Panc1 (cell line): ENCODE measurements around the gene PLD3. TPM values are rescaled to one million over a fixed set of nuclear protein-coding genes. Genes with fewer than 3 reads are reported as not detected.

Experiments
- ATAC-seq: fragments of 200-7000 bp; cut with Tn5 transposase; 2 replicates; pipeline ENCODE4 v1.9.1; 2020; ENCODE audit warnings: mild to moderate bottlenecking, moderate library complexity
- BruUV-seq: library from RNA; stranded (reverse); fragments of 400-500 nt; replicated peaks from 2 replicates; lab custom pipeline; 2021; lab: Mats Ljungman, UMichigan
- CTCF ChIA-PET: fragments of 300-600 bp; sonication (Branson Sonifier 250); formaldehyde crosslinking; loops from one replicate; lab custom pipeline; 2022; ENCODE audit warnings: antibody characterized with exemption; lab: Charles Lee
- POLR2A ChIA-PET: fragments of 300-600 bp; sonication (Branson Sonifier 250); formaldehyde crosslinking; loops from one replicate; lab custom pipeline; 2022; ENCODE audit warnings: antibody characterized with exemption; lab: Charles Lee
- DNase-seq: peaks from one replicate; pipeline ENCODE4 v3.0.0-alpha.2; 2010; ENCODE audit warnings: low read depth, low spot score
- H3K27ac ChIP-seq: 2 replicates; pipeline ENCODE4 v1.5.1; 2011; ENCODE audit warnings: mild to moderate bottlenecking, low read length, inconsistent platforms
- H3K27me3 ChIP-seq: fragments of 200-500 bp; sonication (Bioruptor generic); 2 replicates; pipeline ENCODE4 v1.6.0; 2014; ENCODE audit warnings: low read length, inconsistent platforms; ENCODE audit not compliant: control insufficient read depth, insufficient read depth
- H3K36me3 ChIP-seq: fragments of 200-500 bp; sonication (Bioruptor generic); 2 replicates; pipeline ENCODE4 v1.5.1; 2014; ENCODE audit warnings: inconsistent platforms, mild to moderate bottlenecking, low read length, moderate library complexity; ENCODE audit not compliant: control insufficient read depth, insufficient read depth
- H3K4me1 ChIP-seq: 2 replicates; pipeline ENCODE4 v1.5.1; 2011; ENCODE audit warnings: inconsistent platforms, mild to moderate bottlenecking, low read length, moderate library complexity; ENCODE audit not compliant: control insufficient read depth, insufficient read depth
- H3K4me3 ChIP-seq, 2 experiments: 2 replicates each; pipeline ENCODE4 v1.5.1; 2011 to 2012; ENCODE audit warnings: low read depth in 2 of 2, low read length in 2 of 2, mild to moderate bottlenecking in 2 of 2, inconsistent platforms in 1 of 2, moderate library complexity in 1 of 2
- H3K9me3 ChIP-seq: fragments of 200-500 bp; sonication (Bioruptor generic); 2 replicates; pipeline ENCODE4 v1.5.1; 2014; ENCODE audit warnings: low read depth, mild to moderate bottlenecking, inconsistent platforms, low read length, moderate library complexity; ENCODE audit not compliant: control insufficient read depth, insufficient read depth
- POLR2AphosphoS5 ChIP-seq: IDR thresholded peaks from 2 replicates; pipeline ENCODE4 v1.6.1; 2012; ENCODE audit warnings: mild to moderate bottlenecking, low read depth, low read length, moderate library complexity
- SIN3A ChIP-seq: IDR thresholded peaks from 2 replicates; pipeline ENCODE4 v1.6.1; 2012; ENCODE audit warnings: low read depth, mild to moderate bottlenecking, low read length, moderate library complexity, borderline replicate concordance; ENCODE audit not compliant: insufficient read depth
- TCF7L2 ChIP-seq: IDR thresholded peaks from 2 replicates; pipeline ENCODE4 v1.6.1; 2011; ENCODE audit warnings: mild to moderate bottlenecking, low read depth, low read length, inconsistent platforms
- in situ Hi-C: cut with HindIII; loops from 2 replicates; pipeline ENCODE4 v1.10.0; 2016; ENCODE audit warnings: low sequenced_read_pairs, low pct_unique_long_range_greater_than_20kb
- intact Hi-C: fragments of 100-400 bp; cut with micrococcal nuclease; formaldehyde crosslinking; loops from one replicate; pipeline ENCODE4 v1.10.0; 2022; ENCODE audit not compliant: unreplicated experiment
- total RNA-seq: library from RNA; stranded (reverse); gene quantifications from one replicate; pipeline ENCODE4 v1.2.1, GENCODE V29; 2021; ENCODE audit not compliant: unreplicated experiment
- TF ChIP-seq, protein P1 (sequence below): fragments of 450-650 bp; IDR thresholded peaks from 2 replicates; pipeline ENCODE4 v1.5.1; 2017; ENCODE audit warnings: mild to moderate bottlenecking
- TF ChIP-seq, protein P2 (sequence below), 2 experiments: IDR thresholded peaks; 2 replicates each; pipeline ENCODE4 v1.6.1; 2011 to 2012; ENCODE audit warnings: low read depth in 2 of 2, control low read depth in 1 of 2, low read length in 1 of 2, mild to moderate bottlenecking in 1 of 2, moderate library complexity in 1 of 2; ENCODE audit not compliant: insufficient read depth in 1 of 2

The PLD3 gene
- total RNA-seq, 1 experiment from 2014 or later: 81.8 TPM

DNA sequence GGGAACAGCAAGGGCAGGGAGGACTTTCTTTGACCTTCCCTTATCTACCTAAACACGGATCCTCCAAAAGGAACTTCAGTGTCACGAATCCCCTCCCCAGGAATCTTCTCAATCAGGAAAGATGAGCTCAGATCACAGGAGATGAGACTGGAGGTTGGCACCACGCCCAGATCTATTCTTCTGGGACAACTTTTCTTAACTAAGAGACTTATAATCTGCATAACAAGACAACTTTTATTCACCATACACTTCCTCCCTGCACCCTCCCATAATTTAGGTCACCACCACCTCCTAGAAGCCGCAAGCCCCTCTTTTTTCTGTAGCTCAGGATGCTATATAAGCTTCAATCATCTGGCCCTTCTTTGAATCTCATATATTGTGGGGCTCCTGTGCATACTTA is 44.2 kb upstream of the PLD3 start:
- POLR2A ChIA-PET: interaction anchor here (0.7 to 1.5 kb wide), 3 partner anchors 25 to 772 kb away, joined by 3 to 6 read pairs (median 3); no protein-coding TSS in a partner anchor
- intact Hi-C loops (loop anchor here (2.0 kb wide), 1 partner anchor 32 kb away; no protein-coding TSS in a partner anchor), in situ Hi-C loops (loop anchor here (5.0 to 10.0 kb wide), 7 partner anchors 38 to 1780 kb away; partner anchors contain the start of gene ZNF780A)
- Histone ChIP-seq H3K27me3 (peaks cover 9% of the 10 kb centered on the region), H3K27ac (no peak overlapping the region), H3K4me1 (no peaks in the 10 kb centered on the region), H3K9me3 (no peaks in the 10 kb centered on the region), H3K4me3 (no peak overlapping the region), H3K36me3 (no peaks in the 10 kb centered on the region)
- CTCF ChIA-PET: interaction anchor here (0.5 to 8.5 kb wide), 33 partner anchors 11 to 1774 kb away, joined by 3 to 498 read pairs (median 19); partner anchors contain the start of genes AKT2, COQ8B, MAP3K10 and TTC9B
- DNase-seq (no peak), ATAC-seq (no peak)
- TF ChIP-seq, protein P1, sequence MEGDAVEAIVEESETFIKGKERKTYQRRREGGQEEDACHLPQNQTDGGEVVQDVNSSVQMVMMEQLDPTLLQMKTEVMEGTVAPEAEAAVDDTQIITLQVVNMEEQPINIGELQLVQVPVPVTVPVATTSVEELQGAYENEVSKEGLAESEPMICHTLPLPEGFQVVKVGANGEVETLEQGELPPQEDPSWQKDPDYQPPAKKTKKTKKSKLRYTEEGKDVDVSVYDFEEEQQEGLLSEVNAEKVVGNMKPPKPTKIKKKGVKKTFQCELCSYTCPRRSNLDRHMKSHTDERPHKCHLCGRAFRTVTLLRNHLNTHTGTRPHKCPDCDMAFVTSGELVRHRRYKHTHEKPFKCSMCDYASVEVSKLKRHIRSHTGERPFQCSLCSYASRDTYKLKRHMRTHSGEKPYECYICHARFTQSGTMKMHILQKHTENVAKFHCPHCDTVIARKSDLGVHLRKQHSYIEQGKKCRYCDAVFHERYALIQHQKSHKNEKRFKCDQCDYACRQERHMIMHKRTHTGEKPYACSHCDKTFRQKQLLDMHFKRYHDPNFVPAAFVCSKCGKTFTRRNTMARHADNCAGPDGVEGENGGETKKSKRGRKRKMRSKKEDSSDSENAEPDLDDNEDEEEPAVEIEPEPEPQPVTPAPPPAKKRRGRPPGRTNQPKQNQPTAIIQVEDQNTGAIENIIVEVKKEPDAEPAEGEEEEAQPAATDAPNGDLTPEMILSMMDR: no peak
- TF ChIP-seq TCF7L2: no peak
- TF ChIP-seq, protein P2, sequence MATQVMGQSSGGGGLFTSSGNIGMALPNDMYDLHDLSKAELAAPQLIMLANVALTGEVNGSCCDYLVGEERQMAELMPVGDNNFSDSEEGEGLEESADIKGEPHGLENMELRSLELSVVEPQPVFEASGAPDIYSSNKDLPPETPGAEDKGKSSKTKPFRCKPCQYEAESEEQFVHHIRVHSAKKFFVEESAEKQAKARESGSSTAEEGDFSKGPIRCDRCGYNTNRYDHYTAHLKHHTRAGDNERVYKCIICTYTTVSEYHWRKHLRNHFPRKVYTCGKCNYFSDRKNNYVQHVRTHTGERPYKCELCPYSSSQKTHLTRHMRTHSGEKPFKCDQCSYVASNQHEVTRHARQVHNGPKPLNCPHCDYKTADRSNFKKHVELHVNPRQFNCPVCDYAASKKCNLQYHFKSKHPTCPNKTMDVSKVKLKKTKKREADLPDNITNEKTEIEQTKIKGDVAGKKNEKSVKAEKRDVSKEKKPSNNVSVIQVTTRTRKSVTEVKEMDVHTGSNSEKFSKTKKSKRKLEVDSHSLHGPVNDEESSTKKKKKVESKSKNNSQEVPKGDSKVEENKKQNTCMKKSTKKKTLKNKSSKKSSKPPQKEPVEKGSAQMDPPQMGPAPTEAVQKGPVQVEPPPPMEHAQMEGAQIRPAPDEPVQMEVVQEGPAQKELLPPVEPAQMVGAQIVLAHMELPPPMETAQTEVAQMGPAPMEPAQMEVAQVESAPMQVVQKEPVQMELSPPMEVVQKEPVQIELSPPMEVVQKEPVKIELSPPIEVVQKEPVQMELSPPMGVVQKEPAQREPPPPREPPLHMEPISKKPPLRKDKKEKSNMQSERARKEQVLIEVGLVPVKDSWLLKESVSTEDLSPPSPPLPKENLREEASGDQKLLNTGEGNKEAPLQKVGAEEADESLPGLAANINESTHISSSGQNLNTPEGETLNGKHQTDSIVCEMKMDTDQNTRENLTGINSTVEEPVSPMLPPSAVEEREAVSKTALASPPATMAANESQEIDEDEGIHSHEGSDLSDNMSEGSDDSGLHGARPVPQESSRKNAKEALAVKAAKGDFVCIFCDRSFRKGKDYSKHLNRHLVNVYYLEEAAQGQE (IDR thresholded peaks at IDR 0.05; ENCODE audit: insufficient read depth in 1 of 2, low read depth in 2 of 2, low read length in 1 of 2): no peak
- no peak for TF ChIP-seq POLR2AphosphoS5
- TF ChIP-seq SIN3A: no peak
- BruUV-seq: no TSS peak

DNA sequence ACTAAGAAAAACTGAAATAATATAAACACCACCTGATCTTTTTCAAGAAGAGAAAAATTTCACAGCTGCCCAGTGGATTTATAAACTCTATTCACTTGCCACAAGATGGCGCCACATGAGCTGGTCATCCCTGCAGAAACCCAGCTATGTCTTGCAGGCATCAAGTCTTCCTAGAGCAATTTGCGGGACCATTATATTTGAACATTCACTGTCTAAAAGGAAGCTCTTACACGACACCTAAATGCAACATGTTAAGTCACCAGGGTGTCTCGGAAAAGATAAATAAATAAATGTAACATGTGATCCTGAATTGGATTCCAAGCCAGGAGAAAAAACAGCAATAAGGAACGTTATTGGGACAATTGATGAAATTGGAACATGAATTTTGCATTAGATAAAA is 43.1 kb upstream of the PLD3 start:
- DNase-seq (peak; percentile 100), ATAC-seq (peak; percentile 92)
- Histone ChIP-seq H3K27ac (no peak overlapping the region), H3K9me3 (no peaks in the 10 kb centered on the region), H3K36me3 (no peaks in the 10 kb centered on the region), H3K4me3 (no peak overlapping the region), H3K27me3 (peaks cover 11% of the 10 kb centered on the region), H3K4me1 (no peaks in the 10 kb centered on the region)
- CTCF ChIA-PET: interaction anchor here (0.5 to 8.5 kb wide), 124 partner anchors 9 to 1762 kb away, joined by 3 to 498 read pairs (median 6); partner anchors contain the start of genes AKT2, CCNP, EIF3K and FBL
- no TSS peak for BruUV-seq
- in situ Hi-C loops (loop anchor here (10.0 kb wide), 1 partner anchor 1781 kb away; no protein-coding TSS in a partner anchor), intact Hi-C loops (loop anchor here (1.0 to 5.0 kb wide), 4 partner anchors 31 to 166 kb away; partner anchors contain the start of gene SERTAD3)
- POLR2A ChIA-PET: interaction anchor here (0.5 to 1.6 kb wide), 22 partner anchors 9 to 871 kb away, joined by 3 to 19 read pairs (median 5); partner anchors contain the start of gene TTC9B
- TF ChIP-seq, protein P1: no peak
- no peak for TF ChIP-seq SIN3A
- no peak for TF ChIP-seq POLR2AphosphoS5
- TF ChIP-seq TCF7L2: no peak
- TF ChIP-seq, protein P2 (IDR thresholded peaks at IDR 0.05; ENCODE audit: insufficient read depth in 1 of 2, low read depth in 2 of 2, low read length in 1 of 2): no peak
